Endothelial cell of umbilical vein (primary cell): ENCODE data around the gene WDR18. TPM values are rescaled to one million over a fixed set of nuclear protein-coding genes. Genes with fewer than 3 reads are reported as not detected.

Experiments used
- BruUV-seq: library from RNA; stranded (reverse); fragments of 400-500 nt; replicated peaks from 2 replicates; lab custom pipeline; 2021; lab: Mats Ljungman, UMichigan
- CTCF ChIA-PET: fragments of 300-600, 350-600 bp; sonication (Branson Sonifier 250); formaldehyde crosslinking; loops from one replicate; lab custom pipeline; 2021; ENCODE audit warnings: antibody characterized with exemption, inconsistent platforms; lab: Charles Lee
- POLR2A ChIA-PET: fragments of 300-600, 350-600 bp; sonication (Branson Sonifier 250); formaldehyde crosslinking; loops from one replicate; lab custom pipeline; 2021; ENCODE audit warnings: antibody characterized with exemption, inconsistent platforms; lab: Charles Lee
- DNase-seq: peaks from one replicate; pipeline ENCODE4 v3.0.0-alpha.2; 2011; ENCODE audit warnings: low read depth, low spot score
- FAIRE-seq: peaks from 2 replicates; lab custom pipeline; 2011; peaks lifted over from hg19 to GRCh38; lab: Jason Lieb, UNC
- H2AFZ ChIP-seq: 2 replicates; pipeline ENCODE4 v1.6.0; 2012; ENCODE audit warnings: low read depth, low read length, control low read depth, inconsistent platforms
- H3K27ac ChIP-seq: 2 replicates; pipeline ENCODE4 v1.5.1; 2011; ENCODE audit warnings: low read depth, mild to moderate bottlenecking, control low read depth, low read length, moderate library complexity; ENCODE audit not compliant: insufficient read depth
- H3K27me3 ChIP-seq, 2 experiments: 2 replicates each; pipeline versions ENCODE4 v1.6.0 to v1.6.1; 2011; ENCODE audit warnings: low read length in 2 of 2, mixed read lengths in 1 of 2; ENCODE audit not compliant: control insufficient read depth in 2 of 2, insufficient read depth in 2 of 2
- H3K36me3 ChIP-seq, 2 experiments: 2 replicates in 1 of 2; 3 replicates in 1 of 2; pipeline ENCODE4 v1.5.1; 2011; ENCODE audit warnings: low read length in 2 of 2, mild to moderate bottlenecking in 1 of 2, moderate library complexity in 1 of 2; ENCODE audit not compliant: control insufficient read depth in 2 of 2, insufficient read depth in 2 of 2; ENCODE audit errors: extremely low read depth in 1 of 2
- H3K4me1 ChIP-seq: 3 replicates; pipeline ENCODE4 v1.5.1; 2011; ENCODE audit warnings: mild to moderate bottlenecking, low read length; ENCODE audit not compliant: control insufficient read depth, insufficient read depth; ENCODE audit errors: extremely low read depth
- H3K4me2 ChIP-seq: 2 replicates; pipeline ENCODE4 v1.6.1; 2011; ENCODE audit warnings: low read length, control low read depth, mixed read lengths; ENCODE audit not compliant: insufficient read depth
- H3K4me3 ChIP-seq, 3 experiments: fragments of 200-600 bp in 1 of 3; sonication (generic), shearing (Covaris generic) in 1 of 3; replicated peaks in 1 of 3; 2 replicates each; pipeline ENCODE4 v1.5.1; 2011 to 2016; ENCODE audit warnings: control low read depth in 3 of 3, low read length in 3 of 3, mild to moderate bottlenecking in 2 of 3, inconsistent platforms in 1 of 3, low read depth in 1 of 3, moderate library complexity in 1 of 3; ENCODE audit not compliant: insufficient read depth in 1 of 3
- H3K79me2 ChIP-seq: 2 replicates; pipeline ENCODE4 v1.6.0; 2012; ENCODE audit warnings: low read length, inconsistent platforms; ENCODE audit not compliant: control insufficient read depth, insufficient read depth
- H3K9ac ChIP-seq: replicated peaks from 2 replicates; pipeline ENCODE3; 2011; ENCODE audit warnings: low read length, control low read depth; ENCODE audit not compliant: insufficient read depth; ENCODE audit errors: extremely low read depth
- H3K9me1 ChIP-seq: replicated peaks from 3 replicates; pipeline ENCODE4 v1.6.0; 2011; ENCODE audit warnings: mild to moderate bottlenecking, low read length; ENCODE audit not compliant: control insufficient read depth, insufficient read depth; ENCODE audit errors: extremely low read depth
- H3K9me3 ChIP-seq: replicated peaks from 2 replicates; pipeline ENCODE4 v1.5.1; 2012; ENCODE audit warnings: low read length, inconsistent platforms; ENCODE audit not compliant: control insufficient read depth, insufficient read depth
- H4K20me1 ChIP-seq: replicated peaks from 2 replicates; pipeline ENCODE3; 2011; ENCODE audit warnings: mild to moderate bottlenecking, low read length; ENCODE audit not compliant: control insufficient read depth, insufficient read depth; ENCODE audit errors: extremely low read depth
- EZH2 ChIP-seq: IDR thresholded peaks from 2 replicates; pipeline ENCODE4 v1.6.1; 2012; ENCODE audit warnings: borderline replicate concordance, low read depth, mild to moderate bottlenecking, moderate library complexity, low read length, inconsistent platforms; ENCODE audit not compliant: severe bottlenecking
- FOS ChIP-seq: IDR thresholded peaks from 2 replicates; pipeline ENCODE4 v1.6.1; 2011; ENCODE audit warnings: mild to moderate bottlenecking, low read length, moderate library complexity, borderline replicate concordance; ENCODE audit not compliant: insufficient read depth
- GATA2 ChIP-seq: IDR thresholded peaks from 2 replicates; pipeline ENCODE4 v1.7.0; 2011; ENCODE audit warnings: low read depth, mild to moderate bottlenecking, moderate library complexity, mixed read lengths, low read length; ENCODE audit not compliant: insufficient read length, insufficient read depth
- JUN ChIP-seq: IDR thresholded peaks from 2 replicates; pipeline ENCODE4 v1.6.1; 2011; ENCODE audit warnings: borderline replicate concordance, low read depth; ENCODE audit not compliant: insufficient read length, insufficient read depth
- MYC ChIP-seq: IDR thresholded peaks from one replicate; pipeline ENCODE4 v1.6.1; 2011; ENCODE audit warnings: mild to moderate bottlenecking, low read depth, low read length
- POLR2A ChIP-seq: IDR thresholded peaks from 2 replicates; pipeline ENCODE4 v1.6.1; 2012; ENCODE audit warnings: low read depth, mild to moderate bottlenecking, control low read depth, low read length
- POLR2AphosphoS5 ChIP-seq: IDR thresholded peaks from 2 replicates; pipeline ENCODE4 v1.6.1; 2012; ENCODE audit warnings: low read depth, mild to moderate bottlenecking, control low read depth, low read length, moderate library complexity; ENCODE audit not compliant: insufficient read depth
- dilution Hi-C: fragments of 300-500 bp; cut with MboI; formaldehyde crosslinking; loops from one replicate; pipeline ENCODE4 v1.15.0; 2019; ENCODE audit warnings: low sequenced_read_pairs; ENCODE audit not compliant: extremely low pct_ligation_motif_present
- intact Hi-C: fragments of 100-400 bp; cut with micrococcal nuclease; formaldehyde crosslinking; loops from one replicate; pipeline ENCODE4 v1.10.0; 2022
- polyA plus RNA-seq, 4 experiments: library from polyadenylated mRNA; depleted of rRNA in 3 of 4; stranded (reverse) in 3 of 4; unstranded in 1 of 4; fragments of >200 nt; gene quantifications; 2 replicates each; pipeline versions ENCODE4 v1.2.1 to v1.2.3, GENCODE V29; 2011 to 2012; ENCODE audit warnings: missing spikeins in 1 of 4
- total RNA-seq: library from RNA; stranded (reverse); gene quantifications from 2 replicates; pipeline ENCODE4 v1.2.3, GENCODE V29; 2021
- TF ChIP-seq, protein P1 (sequence below): IDR thresholded peaks from 2 replicates; pipeline ENCODE4 v1.6.1; 2011; ENCODE audit not compliant: insufficient read depth, insufficient read length
- TF ChIP-seq, protein P2 (sequence below), 2 donors: IDR thresholded peaks; 1 replicate in 1 of 2; 2 replicates in 1 of 2; pipeline ENCODE4 v1.5.1; 2011; ENCODE audit warnings: low read length in 2 of 2, mild to moderate bottlenecking in 2 of 2, moderate library complexity in 2 of 2, control low read depth in 1 of 2, inconsistent platforms in 1 of 2, low read depth in 1 of 2; ENCODE audit not compliant: insufficient read depth in 1 of 2; ENCODE audit errors: extremely low read depth in 1 of 2

WDR18 gene
- total and polyA plus RNA-seq, 2 donors (not counting 3 experiments of a cell fraction or from before 2014, with no cell fraction given), result 54.8 to 102 TPM

DNA sequence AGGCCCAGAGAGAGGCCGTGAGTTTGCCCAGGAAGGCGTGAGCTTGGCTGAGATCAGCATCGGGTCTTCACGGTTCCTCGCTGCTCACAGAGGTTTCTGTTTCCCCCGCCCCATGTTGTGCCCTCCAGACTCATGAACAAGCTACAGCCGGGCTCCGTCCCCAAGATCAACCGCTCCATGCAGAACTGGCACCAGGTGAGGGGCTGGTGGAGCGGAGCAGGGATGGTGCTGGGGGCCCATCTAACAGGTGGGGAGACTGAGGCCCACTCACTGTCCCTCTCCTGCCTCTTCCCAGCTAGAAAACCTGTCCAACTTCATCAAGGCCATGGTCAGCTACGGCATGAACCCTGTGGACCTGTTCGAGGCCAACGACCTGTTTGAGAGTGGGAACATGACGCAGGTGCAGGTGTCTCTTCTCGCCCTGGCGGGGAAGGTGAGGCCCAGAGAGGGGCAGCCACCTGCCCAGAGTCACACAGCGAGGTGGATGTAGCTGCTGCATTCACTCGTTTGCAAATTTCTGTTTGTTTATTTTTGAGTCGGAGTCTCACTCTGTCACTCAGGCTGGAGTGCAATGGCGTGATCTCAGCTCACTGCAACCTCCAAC is 48.2 kb downstream of the WDR18 start:
- no peaks in the 10 kb centered on the region for H4K20me1 ChIP-seq
- H3K27ac ChIP-seq, result no peak overlapping the region
- dilution Hi-C loops, result no loop called here
- ChIA-PET POLR2A (interaction anchor here (0.6 kb wide), 1 partner anchor 12 kb away, joined by 3 read pairs; no protein-coding TSS in a partner anchor), CTCF (no interaction called here)
- TF ChIP-seq, protein P1, sequence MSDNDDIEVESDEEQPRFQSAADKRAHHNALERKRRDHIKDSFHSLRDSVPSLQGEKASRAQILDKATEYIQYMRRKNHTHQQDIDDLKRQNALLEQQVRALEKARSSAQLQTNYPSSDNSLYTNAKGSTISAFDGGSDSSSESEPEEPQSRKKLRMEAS, result no peak
- TF ChIP-seq EZH2 (no peak), JUN (no peak), MYC (no peak), POLR2AphosphoS5 (no peak), FOS (no peak), POLR2A (no peak), GATA2 (no peak)
- TF ChIP-seq, protein P2, sequence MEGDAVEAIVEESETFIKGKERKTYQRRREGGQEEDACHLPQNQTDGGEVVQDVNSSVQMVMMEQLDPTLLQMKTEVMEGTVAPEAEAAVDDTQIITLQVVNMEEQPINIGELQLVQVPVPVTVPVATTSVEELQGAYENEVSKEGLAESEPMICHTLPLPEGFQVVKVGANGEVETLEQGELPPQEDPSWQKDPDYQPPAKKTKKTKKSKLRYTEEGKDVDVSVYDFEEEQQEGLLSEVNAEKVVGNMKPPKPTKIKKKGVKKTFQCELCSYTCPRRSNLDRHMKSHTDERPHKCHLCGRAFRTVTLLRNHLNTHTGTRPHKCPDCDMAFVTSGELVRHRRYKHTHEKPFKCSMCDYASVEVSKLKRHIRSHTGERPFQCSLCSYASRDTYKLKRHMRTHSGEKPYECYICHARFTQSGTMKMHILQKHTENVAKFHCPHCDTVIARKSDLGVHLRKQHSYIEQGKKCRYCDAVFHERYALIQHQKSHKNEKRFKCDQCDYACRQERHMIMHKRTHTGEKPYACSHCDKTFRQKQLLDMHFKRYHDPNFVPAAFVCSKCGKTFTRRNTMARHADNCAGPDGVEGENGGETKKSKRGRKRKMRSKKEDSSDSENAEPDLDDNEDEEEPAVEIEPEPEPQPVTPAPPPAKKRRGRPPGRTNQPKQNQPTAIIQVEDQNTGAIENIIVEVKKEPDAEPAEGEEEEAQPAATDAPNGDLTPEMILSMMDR (IDR thresholded peaks at IDR 0.05; ENCODE audit: extremely low read depth in 1 of 2, insufficient read depth in 1 of 2, low read depth in 1 of 2, low read length in 2 of 2), result no peak
- H3K36me3 ChIP-seq, result peaks cover 13 to 21% of the 10 kb centered on the region in 2 experiments
- H3K9ac ChIP-seq, result no peak overlapping the region
- peaks cover 35% of the 10 kb centered on the region for H3K79me2 ChIP-seq
- BruUV-seq, result no TSS peak
- H3K4me3 ChIP-seq, result no peak overlapping the region
- H3K9me3 ChIP-seq, result no peaks in the 10 kb centered on the region
- no peak overlapping the region for H3K4me2 ChIP-seq
- H3K27me3 ChIP-seq, result no peaks in the 10 kb centered on the region
- FAIRE-seq (no peak), DNase-seq (no peak)
- H2AFZ ChIP-seq, result no peak overlapping the region
- peaks cover 9% of the 10 kb centered on the region for H3K4me1 ChIP-seq
- H3K9me1 ChIP-seq, result no peaks in the 10 kb centered on the region
- intact Hi-C loops, result no loop called here
